ENCODE data around the gene LHPP.

GRCh38 chr10:124534826-124535601 lies 73.4 kb downstream of the LHPP start:
- TF ChIP-seq GATA3 (IDR thresholded peaks at IDR 0.05; ENCODE audit: low read depth, low read length) (no peak), GATA2 (IDR thresholded peaks at IDR 0.05; ENCODE audit: low read depth, low read length) (no peak)

All from SH-SY5Y (cell line).